A549 (cell line): ENCODE measurements around the gene SMIM38. TPM values are rescaled to one million over a fixed set of nuclear protein-coding genes. Genes with fewer than 3 reads are reported as not detected.

ENCODE experiments used
- ATAC-seq, 2 experiments: fragments of 200-7000 bp in 1 of 2; fragments of >200 bp in 1 of 2; cut with Nextera tagmentation in 1 of 2; cut with Tn5 transposase in 1 of 2; 3 replicates each; pipeline versions ENCODE4 v1.8.0 to v1.9.1; 2018 to 2020; ENCODE audit warnings: mild to moderate bottlenecking in 1 of 2, moderate library complexity in 1 of 2
- CTCF ChIA-PET: fragments of 300-600 bp; sonication (Branson Sonifier 250); formaldehyde crosslinking; extraction: SDS; loops from one replicate; lab custom pipeline; 2021; ENCODE audit warnings: antibody characterized with exemption, inconsistent platforms; lab: Yijun Ruan, JAX
- POLR2A ChIA-PET: fragments of 350-600 bp; formaldehyde crosslinking; extraction: SDS; loops from one replicate; lab custom pipeline; 2021; ENCODE audit warnings: antibody characterized with exemption, inconsistent platforms; lab: Yijun Ruan, JAX
- DNase-seq, 2 experiments: peaks; one replicate each; pipeline versions ENCODE4 v3.0.0 to v3.0.0-alpha.2; 2011 to 2016; ENCODE audit warnings: low read depth in 1 of 2, low spot score in 1 of 2
- FAIRE-seq: peaks from 2 replicates; lab custom pipeline; 2011; peaks lifted over from hg19 to GRCh38; lab: Jason Lieb, UNC
- H3K27ac ChIP-seq, 2 experiments: fragments of >200 bp; sonication (Bioruptor Twin); formaldehyde crosslinking; 3 replicates each; pipeline ENCODE4 v1.5.1; 2016 to 2017
- H3K4me1 ChIP-seq: fragments of >200 bp; sonication (Bioruptor Twin); formaldehyde crosslinking; 3 replicates; pipeline ENCODE4 v1.6.1; 2016
- H3K4me2 ChIP-seq: fragments of >200 bp; sonication (Bioruptor Twin); formaldehyde crosslinking; 3 replicates; pipeline ENCODE4 v1.6.1; 2016
- H3K4me3 ChIP-seq: fragments of >200 bp; sonication (Bioruptor Twin); formaldehyde crosslinking; 3 replicates; pipeline ENCODE4 v1.5.1; 2016
- H3K9me3 ChIP-seq: fragments of >200 bp; sonication (Bioruptor Twin); formaldehyde crosslinking; 3 replicates; pipeline ENCODE4 v1.6.1; 2016
- CBX8 ChIP-seq: fragments of 200-600 bp; sonication (generic); IDR thresholded peaks from 2 replicates; pipeline ENCODE4 v1.6.1; 2016
- EHF ChIP-seq: fragments of 250-450 bp; sonication (Bioruptor Pico); IDR thresholded peaks from 2 replicates; pipeline ENCODE4 v1.5.0; 2020; ENCODE audit warnings: mild to moderate bottlenecking
- FOSB ChIP-seq: fragments of 250-450 bp; sonication (Bioruptor Pico); IDR thresholded peaks from 2 replicates; pipeline ENCODE4 v1.5.0; 2020; ENCODE audit warnings: mild to moderate bottlenecking, moderate library complexity
- HDAC2 ChIP-seq: fragments of 200-600 bp; sonication (generic); IDR thresholded peaks from 2 replicates; pipeline ENCODE4 v1.6.1; 2016
- HOXA7 ChIP-seq: fragments of 250-450 bp; sonication (Bioruptor Pico); IDR thresholded peaks from 2 replicates; pipeline ENCODE4 v1.5.0; 2020; ENCODE audit warnings: mild to moderate bottlenecking, moderate library complexity
- KDM1A ChIP-seq: fragments of 200-600 bp; sonication (generic); IDR thresholded peaks from 2 replicates; pipeline ENCODE4 v1.6.1; 2016; ENCODE audit warnings: low read depth, mild to moderate bottlenecking
- KDM5A ChIP-seq: fragments of 200-600 bp; sonication (generic); IDR thresholded peaks from 2 replicates; pipeline ENCODE4 v1.6.1; 2016; ENCODE audit warnings: antibody characterized with exemption, mild to moderate bottlenecking
- NFE2L2 ChIP-seq: fragments of 150-350 bp; conservative IDR thresholded peaks from 2 replicates; pipeline ENCODE4 v1.6.1; 2014; ENCODE audit warnings: low read length
- POLR2AphosphoS2 ChIP-seq: conservative IDR thresholded peaks from 2 replicates; pipeline ENCODE4 v1.6.1; 2012; ENCODE audit warnings: low read length, improper control_type of control experiment, inconsistent platforms
- RFX5 ChIP-seq: fragments of 450-650 bp; IDR thresholded peaks from 2 replicates; pipeline ENCODE4 v1.7.1; 2014; ENCODE audit warnings: antibody characterized with exemption, mild to moderate bottlenecking, moderate library complexity
- RNF2 ChIP-seq: fragments of 200-600 bp; sonication (generic); IDR thresholded peaks from 2 replicates; pipeline ENCODE4 v1.6.1; 2016; ENCODE audit warnings: low read depth, mild to moderate bottlenecking, antibody characterized with exemption, moderate library complexity, borderline replicate concordance
- SREBF2 ChIP-seq: fragments of 450-650 bp; IDR thresholded peaks from 2 replicates; pipeline ENCODE4 v1.6.1; 2014; ENCODE audit warnings: mild to moderate bottlenecking, moderate library complexity
- TFCP2L1 ChIP-seq: fragments of 250-450 bp; sonication (Bioruptor Pico); IDR thresholded peaks from 2 replicates; pipeline ENCODE4 v1.5.0; 2021; ENCODE audit warnings: mild to moderate bottlenecking
- ZNF302 ChIP-seq: fragments of 250-450 bp; sonication (Bioruptor Pico); IDR thresholded peaks from 2 replicates; pipeline ENCODE4 v1.9.0; 2021; ENCODE audit warnings: inconsistent platforms, mild to moderate bottlenecking, moderate library complexity
- WGBS: methylation state at CpG from one replicate; pipeline ENCODE4 v1.1.6; 2017; ENCODE audit errors: missing lambda C conversion rate; 5-methylcytosine and 5-hydroxymethylcytosine counted together
- polyA plus RNA-seq, 4 experiments: library from polyadenylated mRNA; depleted of rRNA in 3 of 4; stranded (reverse); fragments of >200 nt; fragmentation: RNase III in 1 of 4; extraction: RNeasy Plus Mini Kit Qiagen cat#74134 plus additional on column Dnase treatment in 1 of 4; gene quantifications; 2 replicates in 3 of 4; 3 replicates in 1 of 4; pipeline ENCODE4 v1.2.3, GENCODE V29; 2011 to 2017
- TF ChIP-seq, protein P1 (sequence below): fragments of >200 bp; sonication (Bioruptor Twin); formaldehyde crosslinking; IDR thresholded peaks from 2 replicates; pipeline ENCODE4 v1.6.1; 2016
- TF ChIP-seq, protein P2 (sequence below): fragments of 200-600 bp; sonication (generic); IDR thresholded peaks from 2 replicates; pipeline ENCODE4 v1.6.1; 2016; ENCODE audit warnings: antibody characterized with exemption, mild to moderate bottlenecking, moderate library complexity
- TF ChIP-seq, protein P3 (sequence below): IDR thresholded peaks from 2 replicates; pipeline ENCODE4 v1.6.1; 2012
- TF ChIP-seq, protein P4 (sequence below): fragments of 150-350 bp; IDR thresholded peaks from 2 replicates; pipeline ENCODE4 v1.6.1; 2014; ENCODE audit warnings: low read depth, mild to moderate bottlenecking, low read length
- TF ChIP-seq, protein P5 (sequence below): fragments of 250-450 bp; sonication (Bioruptor Pico); IDR thresholded peaks from 2 replicates; pipeline ENCODE4 v1.5.0; 2021; ENCODE audit warnings: mild to moderate bottlenecking, moderate library complexity, borderline replicate concordance

Gene SMIM38
- polyA plus RNA-seq, 2 of the 4 experiments (the other 2 are of a cell fraction): 0.05 to 0.08 TPM

DNA sequence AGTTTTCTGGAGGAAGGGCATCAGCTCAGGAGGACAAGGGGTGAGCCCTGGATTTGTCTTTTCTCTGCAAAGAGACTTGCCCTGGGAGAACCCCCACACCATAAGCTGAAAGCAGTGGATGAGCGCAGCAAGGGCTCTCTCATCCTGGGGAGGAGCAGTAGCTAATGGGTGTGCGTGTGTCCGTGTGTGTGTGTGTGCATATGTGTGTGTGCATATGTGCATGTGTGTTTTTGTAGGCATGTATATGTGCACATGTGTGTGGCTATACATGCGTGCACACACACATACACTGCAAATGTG, 45.3 kb downstream of the SMIM38 start:
- no peak for ATAC-seq
- CTCF ChIA-PET: interaction anchor here (0.6 kb wide), 1 partner anchor 71 kb away, joined by 3 read pairs; no protein-coding TSS in a partner anchor
- DNase-seq: no peak
- POLR2A ChIA-PET: no interaction called here
- Histone ChIP-seq H3K9me3 (no peaks in the 10 kb centered on the region), H3K4me2 (no peak overlapping the region), H3K4me3 (no peak overlapping the region), H3K4me1 (no peaks in the 10 kb centered on the region), H3K27ac (no peak overlapping the region)
- WGBS: 95% methylated on average over 4 of the region's 4 CpGs
- TF ChIP-seq TFCP2L1 (CRISPR knock-in tag): no peak
- TF ChIP-seq, protein P1, sequence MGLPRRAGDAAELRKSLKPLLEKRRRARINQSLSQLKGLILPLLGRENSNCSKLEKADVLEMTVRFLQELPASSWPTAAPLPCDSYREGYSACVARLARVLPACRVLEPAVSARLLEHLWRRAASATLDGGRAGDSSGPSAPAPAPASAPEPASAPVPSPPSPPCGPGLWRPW: no peak
- no peak for FAIRE-seq

DNA sequence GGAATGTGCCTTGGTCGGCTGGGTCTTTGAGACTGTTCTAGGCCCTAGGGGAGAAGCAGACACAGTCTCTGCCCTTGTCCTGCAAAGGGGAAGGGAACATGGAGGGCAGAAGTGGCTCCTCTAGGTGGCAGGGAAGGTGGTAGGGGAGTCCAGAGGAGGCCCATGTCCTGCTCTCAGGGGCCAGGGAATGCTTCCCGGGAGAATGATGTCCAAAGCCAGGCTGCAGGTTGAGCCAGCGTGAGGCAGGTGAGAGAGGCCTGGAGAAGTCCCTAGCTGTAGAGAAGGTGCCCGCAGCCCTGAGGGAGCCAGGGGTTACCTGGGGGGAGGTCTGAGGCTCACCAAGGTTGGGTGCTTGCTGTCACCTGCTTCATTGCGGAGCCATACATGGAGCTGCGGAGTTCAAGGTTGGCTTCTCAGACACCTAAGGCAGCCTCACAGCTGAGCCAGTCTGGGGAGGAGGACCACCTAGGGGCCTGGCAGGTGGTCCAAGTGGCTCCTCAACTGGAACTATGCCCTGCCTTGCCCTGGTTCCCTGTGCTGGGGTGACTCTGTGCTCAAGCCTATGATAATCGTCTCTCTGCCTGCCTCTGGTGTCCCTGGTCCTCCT, 46.1 kb downstream of the SMIM38 start:
- Histone ChIP-seq H3K4me2 (no peak overlapping the region), H3K9me3 (no peaks in the 10 kb centered on the region)
- DNase-seq: no peak
- CTCF ChIA-PET: no interaction called here
- TF ChIP-seq, protein P2, sequence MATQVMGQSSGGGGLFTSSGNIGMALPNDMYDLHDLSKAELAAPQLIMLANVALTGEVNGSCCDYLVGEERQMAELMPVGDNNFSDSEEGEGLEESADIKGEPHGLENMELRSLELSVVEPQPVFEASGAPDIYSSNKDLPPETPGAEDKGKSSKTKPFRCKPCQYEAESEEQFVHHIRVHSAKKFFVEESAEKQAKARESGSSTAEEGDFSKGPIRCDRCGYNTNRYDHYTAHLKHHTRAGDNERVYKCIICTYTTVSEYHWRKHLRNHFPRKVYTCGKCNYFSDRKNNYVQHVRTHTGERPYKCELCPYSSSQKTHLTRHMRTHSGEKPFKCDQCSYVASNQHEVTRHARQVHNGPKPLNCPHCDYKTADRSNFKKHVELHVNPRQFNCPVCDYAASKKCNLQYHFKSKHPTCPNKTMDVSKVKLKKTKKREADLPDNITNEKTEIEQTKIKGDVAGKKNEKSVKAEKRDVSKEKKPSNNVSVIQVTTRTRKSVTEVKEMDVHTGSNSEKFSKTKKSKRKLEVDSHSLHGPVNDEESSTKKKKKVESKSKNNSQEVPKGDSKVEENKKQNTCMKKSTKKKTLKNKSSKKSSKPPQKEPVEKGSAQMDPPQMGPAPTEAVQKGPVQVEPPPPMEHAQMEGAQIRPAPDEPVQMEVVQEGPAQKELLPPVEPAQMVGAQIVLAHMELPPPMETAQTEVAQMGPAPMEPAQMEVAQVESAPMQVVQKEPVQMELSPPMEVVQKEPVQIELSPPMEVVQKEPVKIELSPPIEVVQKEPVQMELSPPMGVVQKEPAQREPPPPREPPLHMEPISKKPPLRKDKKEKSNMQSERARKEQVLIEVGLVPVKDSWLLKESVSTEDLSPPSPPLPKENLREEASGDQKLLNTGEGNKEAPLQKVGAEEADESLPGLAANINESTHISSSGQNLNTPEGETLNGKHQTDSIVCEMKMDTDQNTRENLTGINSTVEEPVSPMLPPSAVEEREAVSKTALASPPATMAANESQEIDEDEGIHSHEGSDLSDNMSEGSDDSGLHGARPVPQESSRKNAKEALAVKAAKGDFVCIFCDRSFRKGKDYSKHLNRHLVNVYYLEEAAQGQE: no peak
- TF ChIP-seq, protein P3, sequence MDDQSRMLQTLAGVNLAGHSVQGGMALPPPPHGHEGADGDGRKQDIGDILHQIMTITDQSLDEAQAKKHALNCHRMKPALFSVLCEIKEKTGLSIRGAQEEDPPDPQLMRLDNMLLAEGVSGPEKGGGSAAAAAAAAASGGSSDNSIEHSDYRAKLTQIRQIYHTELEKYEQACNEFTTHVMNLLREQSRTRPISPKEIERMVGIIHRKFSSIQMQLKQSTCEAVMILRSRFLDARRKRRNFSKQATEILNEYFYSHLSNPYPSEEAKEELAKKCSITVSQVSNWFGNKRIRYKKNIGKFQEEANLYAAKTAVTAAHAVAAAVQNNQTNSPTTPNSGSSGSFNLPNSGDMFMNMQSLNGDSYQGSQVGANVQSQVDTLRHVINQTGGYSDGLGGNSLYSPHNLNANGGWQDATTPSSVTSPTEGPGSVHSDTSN: no peak
- no peak for TF ChIP-seq FOSB (CRISPR knock-in tag)
- no peak for TF ChIP-seq HDAC2
- no peak for TF ChIP-seq KDM5A
- no peak for TF ChIP-seq CBX8
- no peak for TF ChIP-seq KDM1A
- TF ChIP-seq, protein P4, sequence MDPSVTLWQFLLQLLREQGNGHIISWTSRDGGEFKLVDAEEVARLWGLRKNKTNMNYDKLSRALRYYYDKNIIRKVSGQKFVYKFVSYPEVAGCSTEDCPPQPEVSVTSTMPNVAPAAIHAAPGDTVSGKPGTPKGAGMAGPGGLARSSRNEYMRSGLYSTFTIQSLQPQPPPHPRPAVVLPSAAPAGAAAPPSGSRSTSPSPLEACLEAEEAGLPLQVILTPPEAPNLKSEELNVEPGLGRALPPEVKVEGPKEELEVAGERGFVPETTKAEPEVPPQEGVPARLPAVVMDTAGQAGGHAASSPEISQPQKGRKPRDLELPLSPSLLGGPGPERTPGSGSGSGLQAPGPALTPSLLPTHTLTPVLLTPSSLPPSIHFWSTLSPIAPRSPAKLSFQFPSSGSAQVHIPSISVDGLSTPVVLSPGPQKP: no peak
- no peak for TF ChIP-seq NFE2L2
- TF ChIP-seq HOXA7: no peak
- TF ChIP-seq SREBF2: no peak
- no peak for TF ChIP-seq ZNF302 (CRISPR knock-in tag)
- no peak for TF ChIP-seq TFCP2L1 (CRISPR knock-in tag)
- no peak for TF ChIP-seq EHF (CRISPR knock-in tag)
- TF ChIP-seq, protein P5, sequence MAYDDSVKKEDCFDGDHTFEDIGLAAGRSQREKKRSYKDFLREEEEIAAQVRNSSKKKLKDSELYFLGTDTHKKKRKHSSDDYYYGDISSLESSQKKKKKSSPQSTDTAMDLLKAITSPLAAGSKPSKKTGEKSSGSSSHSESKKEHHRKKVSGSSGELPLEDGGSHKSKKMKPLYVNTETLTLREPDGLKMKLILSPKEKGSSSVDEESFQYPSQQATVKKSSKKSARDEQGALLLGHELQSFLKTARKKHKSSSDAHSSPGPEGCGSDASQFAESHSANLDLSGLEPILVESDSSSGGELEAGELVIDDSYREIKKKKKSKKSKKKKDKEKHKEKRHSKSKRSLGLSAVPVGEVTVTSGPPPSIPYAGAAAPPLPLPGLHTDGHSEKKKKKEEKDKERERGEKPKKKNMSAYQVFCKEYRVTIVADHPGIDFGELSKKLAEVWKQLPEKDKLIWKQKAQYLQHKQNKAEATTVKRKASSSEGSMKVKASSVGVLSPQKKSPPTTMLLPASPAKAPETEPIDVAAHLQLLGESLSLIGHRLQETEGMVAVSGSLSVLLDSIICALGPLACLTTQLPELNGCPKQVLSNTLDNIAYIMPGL (CRISPR knock-in tag): no peak
- no peak for TF ChIP-seq POLR2AphosphoS2
- TF ChIP-seq RNF2: no peak
- no peak for TF ChIP-seq RFX5
- TF ChIP-seq, all 56 proteins: peak for 0
- WGBS: 94% methylated on average over 7 of the region's 7 CpGs
- Histone ChIP-seq H3K27ac (no peak overlapping the region), H3K4me1 (no peaks in the 10 kb centered on the region), H3K4me3 (no peak overlapping the region)
- POLR2A ChIA-PET: no interaction called here
- ATAC-seq (no peak; a peak in 2 of 6 replicates), FAIRE-seq (no peak)
